Esophagus squamous epithelium (tissue), 5 donors: ENCODE measurements around the gene LCAT. TPM values are rescaled to one million over a fixed set of nuclear protein-coding genes. Genes with fewer than 3 reads are reported as not detected.

Experiments used
- DNase-seq: peaks from one replicate; lab custom pipeline; 2025; lab: John Stamatoyannopoulos, UW
- H3K27ac ChIP-seq, 4 donors: fragments of 200-600 bp; sonication (generic); one replicate each; pipeline ENCODE4 v1.5.1; 2016 to 2019; ENCODE audit warnings: mild to moderate bottlenecking in 1 of 4
- H3K27me3 ChIP-seq, 4 donors: fragments of 200-600 bp; sonication (generic); 1 replicate in 3 of 4; 2 replicates in 1 of 4; pipeline versions ENCODE4 v1.5.1 to v1.6.0; 2017 to 2021; ENCODE audit warnings: antibody characterized with exemption in 1 of 4
- H3K36me3 ChIP-seq, 3 donors: fragments of 200-600 bp; sonication (generic); one replicate each; pipeline ENCODE4 v1.5.1; 2016 to 2019
- H3K4me1 ChIP-seq, 3 donors: fragments of 200-600 bp; sonication (generic); one replicate each; pipeline ENCODE4 v1.5.1; 2017 to 2019
- H3K4me3 ChIP-seq, 4 donors: fragments of 200-600 bp; sonication (generic); 1 replicate in 3 of 4; 2 replicates in 1 of 4; pipeline ENCODE4 v1.5.1; 2016 to 2019; ENCODE audit warnings: mild to moderate bottlenecking in 2 of 4, moderate library complexity in 1 of 4
- H3K9me3 ChIP-seq, 3 donors: fragments of 200-600 bp; sonication (generic); one replicate each; pipeline ENCODE4 v1.5.1; 2016 to 2019
- POLR2A ChIP-seq, 4 donors: fragments of 450-650 bp; IDR thresholded peaks; one replicate each; pipeline ENCODE4 v1.6.1; 2017; ENCODE audit warnings: antibody characterized with exemption in 4 of 4, mild to moderate bottlenecking in 4 of 4, moderate library complexity in 3 of 4
- WGBS, 2 donors: methylation state at CpG; one replicate each; pipeline ENCODE4 v1.1.5; 2018; 5-methylcytosine and 5-hydroxymethylcytosine counted together
- intact Hi-C: fragments of 100-400 bp; cut with DNase I; formaldehyde crosslinking; loops from one replicate; pipeline ENCODE4 v1.15.0; 2022
- total RNA-seq, 4 donors: library from RNA; depleted of rRNA; stranded (reverse); fragments of >200 nt; gene quantifications; one replicate each; pipeline ENCODE4 v1.1.0, GENCODE V29; 2016
- TF ChIP-seq, protein P1 (sequence below), 6 experiments: fragments of 450-650 bp in 4 of 6; fragments of 200-600 bp in 2 of 6; sonication (generic) in 2 of 6; IDR thresholded peaks; one replicate each; pipeline ENCODE4 v1.5.1; 2016 to 2019; ENCODE audit warnings: antibody characterized with exemption in 6 of 6, mild to moderate bottlenecking in 4 of 6, moderate library complexity in 4 of 6
- donor health status: DM: yes; HTN: yes; CAD: no.

The LCAT gene
- total RNA-seq, 4 donors from 2014 or later: 1.2 to 12.4 (median 3.8) TPM

DNA sequence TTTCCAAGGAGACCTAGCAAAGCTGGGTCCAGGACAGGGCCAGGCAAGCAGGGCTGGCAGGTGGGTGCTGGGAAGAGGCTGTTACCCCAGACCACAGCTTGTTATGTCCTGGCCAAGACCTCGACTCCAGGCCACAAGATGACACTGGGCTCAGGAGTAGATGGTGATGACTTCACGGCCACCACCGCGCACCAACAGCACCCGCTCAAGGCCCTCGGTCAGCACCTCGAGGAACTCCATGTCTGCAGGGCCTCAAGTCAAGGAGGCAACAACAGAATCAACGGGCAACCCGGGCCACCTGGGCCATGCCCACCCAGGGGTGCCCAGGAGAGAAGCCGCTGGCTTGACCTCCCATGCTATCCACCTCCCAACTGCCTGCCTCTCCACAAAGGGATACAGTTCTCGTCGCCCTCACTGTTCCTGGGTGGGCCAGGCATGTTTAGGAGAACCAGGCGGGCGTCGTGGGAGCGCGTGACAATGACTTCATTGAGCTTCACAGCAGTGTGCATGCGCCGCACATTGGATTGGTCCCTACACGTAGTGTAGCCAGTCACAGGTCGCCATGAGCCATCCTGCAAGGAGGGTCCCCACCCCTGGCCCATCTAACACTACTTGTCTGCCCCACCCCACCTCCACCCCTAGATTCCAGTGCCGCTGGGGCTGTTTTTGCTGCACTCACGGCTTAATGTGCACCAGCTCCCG lies 921 bp upstream of the LCAT start:
- TF ChIP-seq, protein P1, sequence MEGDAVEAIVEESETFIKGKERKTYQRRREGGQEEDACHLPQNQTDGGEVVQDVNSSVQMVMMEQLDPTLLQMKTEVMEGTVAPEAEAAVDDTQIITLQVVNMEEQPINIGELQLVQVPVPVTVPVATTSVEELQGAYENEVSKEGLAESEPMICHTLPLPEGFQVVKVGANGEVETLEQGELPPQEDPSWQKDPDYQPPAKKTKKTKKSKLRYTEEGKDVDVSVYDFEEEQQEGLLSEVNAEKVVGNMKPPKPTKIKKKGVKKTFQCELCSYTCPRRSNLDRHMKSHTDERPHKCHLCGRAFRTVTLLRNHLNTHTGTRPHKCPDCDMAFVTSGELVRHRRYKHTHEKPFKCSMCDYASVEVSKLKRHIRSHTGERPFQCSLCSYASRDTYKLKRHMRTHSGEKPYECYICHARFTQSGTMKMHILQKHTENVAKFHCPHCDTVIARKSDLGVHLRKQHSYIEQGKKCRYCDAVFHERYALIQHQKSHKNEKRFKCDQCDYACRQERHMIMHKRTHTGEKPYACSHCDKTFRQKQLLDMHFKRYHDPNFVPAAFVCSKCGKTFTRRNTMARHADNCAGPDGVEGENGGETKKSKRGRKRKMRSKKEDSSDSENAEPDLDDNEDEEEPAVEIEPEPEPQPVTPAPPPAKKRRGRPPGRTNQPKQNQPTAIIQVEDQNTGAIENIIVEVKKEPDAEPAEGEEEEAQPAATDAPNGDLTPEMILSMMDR (IDR thresholded peaks at IDR 0.05): no peak
- no peak for TF ChIP-seq POLR2A (IDR thresholded peaks at IDR 0.05)
- whole genome bisulfite sequencing, 2 donors: 90 to 96% methylated on average over 7 to 10 of the region's 24 CpGs
- H3K27me3 ChIP-seq: no peaks in the 10 kb centered on the region
- H3K36me3 ChIP-seq: peaks cover 24 to 93% (median 37%) of the 10 kb centered on the region in 3 donors
- intact Hi-C loops: no loop called here
- no peak overlapping the region for H3K4me3 ChIP-seq
- DNase-seq: no peak
- peaks cover 0 to 64% (median 16%) of the 10 kb centered on the region in 3 donors for H3K4me1 ChIP-seq
- H3K9me3 ChIP-seq: no peaks in the 10 kb centered on the region
- peak overlapping the region in 3 of 4 donors; percentile 73 to 88 (median 80) for H3K27ac ChIP-seq

DNA sequence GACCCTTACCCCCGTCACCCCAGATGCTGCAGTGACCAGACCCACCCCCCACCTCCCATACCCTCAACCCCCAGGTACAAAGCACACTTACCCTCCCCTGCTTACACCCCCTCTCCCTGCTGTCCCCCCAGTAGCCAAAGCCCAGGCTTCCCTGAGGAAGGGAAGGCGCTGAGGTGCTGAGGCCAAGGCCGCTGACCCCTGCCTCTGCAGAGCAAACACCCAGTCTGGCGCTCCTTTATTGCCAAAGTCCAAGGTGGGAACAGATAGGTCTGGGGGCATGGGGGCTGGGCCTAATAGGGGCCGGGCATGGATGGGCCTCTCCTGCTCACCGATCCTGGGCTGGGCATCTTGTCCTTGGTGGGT lies 683 bp downstream of the LCAT start:
- H3K36me3 ChIP-seq: peaks cover 24 to 81% (median 32%) of the 10 kb centered on the region in 3 donors
- H3K4me3 ChIP-seq: no peak overlapping the region
- intact Hi-C loops: no loop called here
- H3K27ac ChIP-seq: peak overlapping the region; percentile 55 to 88 (median 76)
- TF ChIP-seq, protein P1 (IDR thresholded peaks at IDR 0.05): no peak
- TF ChIP-seq POLR2A (IDR thresholded peaks at IDR 0.05): no peak
- WGBS, 2 donors: 100% methylated on average over 2 of the region's 6 CpGs; no CpG with 5 or more reads in 1 of the 2 donors
- H3K4me1 ChIP-seq: peaks cover 0 to 62% (median 16%) of the 10 kb centered on the region in 3 donors
- H3K9me3 ChIP-seq: no peaks in the 10 kb centered on the region
- no peak for DNase-seq
- no peaks in the 10 kb centered on the region for H3K27me3 ChIP-seq

DNA sequence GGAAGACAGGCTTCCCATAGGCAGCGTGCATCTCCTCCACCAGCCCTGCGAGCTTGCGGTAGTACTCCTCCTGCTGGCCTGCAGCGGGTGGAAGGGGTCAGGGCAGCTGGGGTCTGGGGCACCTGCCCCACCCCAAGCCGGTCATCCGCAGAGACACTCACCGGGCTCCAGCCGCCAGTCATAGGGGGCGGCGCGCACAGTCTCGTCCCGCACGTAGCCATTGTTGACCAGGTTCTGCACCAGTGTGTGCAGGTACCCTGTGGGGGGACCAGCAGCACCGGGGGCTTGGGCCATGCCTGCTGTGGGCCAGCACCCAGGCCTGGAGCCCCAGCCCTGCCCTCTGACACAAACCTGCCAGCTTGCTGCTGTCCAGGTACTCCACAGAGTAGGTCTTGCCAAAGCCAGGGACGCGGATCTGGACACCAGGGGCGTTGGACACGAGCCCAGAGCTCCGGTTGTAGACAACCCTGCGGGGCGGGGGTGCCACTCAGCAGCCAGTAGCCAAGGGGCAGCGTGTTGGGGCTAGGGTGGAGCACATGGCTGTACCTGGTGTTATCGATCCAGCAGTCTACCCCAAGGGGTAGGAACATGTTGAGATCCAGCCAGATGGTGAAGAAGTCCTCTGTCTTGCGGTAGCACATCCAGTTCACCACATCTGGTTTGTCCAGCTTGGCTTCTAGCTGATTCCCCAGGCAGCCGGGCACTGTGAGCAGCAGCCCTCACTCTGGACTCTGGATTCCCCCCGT lies 1.2 kb downstream of the LCAT start:
- Histone ChIP-seq H3K36me3 (peaks cover 18 to 76% (median 28%) of the 10 kb centered on the region in 3 donors), H3K4me1 (peaks cover 0 to 58% (median 17%) of the 10 kb centered on the region in 3 donors), H3K9me3 (no peaks in the 10 kb centered on the region), H3K4me3 (no peak overlapping the region), H3K27me3 (no peaks in the 10 kb centered on the region), H3K27ac (peak overlapping the region in 2 of 4 donors; percentile 80 to 88)
- TF ChIP-seq, protein P1 (IDR thresholded peaks at IDR 0.05): no peak
- TF ChIP-seq POLR2A (IDR thresholded peaks at IDR 0.05): no peak
- no peak for DNase-seq
- WGBS, 2 donors: 39% methylated on average over 3 of the region's 27 CpGs; no CpG with 5 or more reads in 1 of the 2 donors
- intact Hi-C loops: no loop called here

DNA sequence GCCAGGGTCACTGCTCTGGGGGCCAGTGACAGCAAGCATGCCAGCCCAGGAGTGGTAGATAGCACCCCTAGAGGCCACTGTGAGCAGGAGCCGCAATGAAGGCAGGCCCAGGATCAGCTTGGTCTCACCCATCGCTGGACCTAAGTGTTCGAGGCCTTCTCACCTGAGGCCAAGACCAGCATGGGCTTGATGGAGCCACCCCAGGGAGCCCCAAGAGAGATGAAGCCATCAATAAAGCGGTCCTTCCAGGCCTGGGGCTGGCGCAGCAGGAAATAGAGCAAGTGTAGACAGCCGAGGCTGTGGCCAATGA lies 1.8 kb downstream of the LCAT start:
- H3K4me1 ChIP-seq: peaks cover 2 to 63% (median 22%) of the 10 kb centered on the region in 3 donors
- H3K36me3 ChIP-seq: peaks cover 18 to 70% (median 22%) of the 10 kb centered on the region in 3 donors
- H3K4me3 ChIP-seq: no peak overlapping the region
- no peak for TF ChIP-seq POLR2A (IDR thresholded peaks at IDR 0.05)
- TF ChIP-seq, protein P1 (IDR thresholded peaks at IDR 0.05): peak; percentile 32 to 67 (median 53)
- H3K27me3 ChIP-seq: no peaks in the 10 kb centered on the region
- DNase-seq: no peak
- no peaks in the 10 kb centered on the region for H3K9me3 ChIP-seq
- WGBS, 2 donors: 70 to 81% methylated on average over 2 to 3 of the region's 6 CpGs
- H3K27ac ChIP-seq: peak overlapping the region in 1 of 4 donors; percentile 9
- intact Hi-C loops: no loop called here
